Aorta (tissue), 5 donors: Measurements from ENCODE around the gene ESPL1. TPM values are rescaled to one million over a fixed set of nuclear protein-coding genes. Genes with fewer than 3 reads are reported as not detected.
"Not testable (repeated sequence)": the region's sequence is repeated elsewhere in the genome, so short reads cannot be mapped to it uniquely, and the experiment has no call there.

Source experiments
- ATAC-seq: fragments of 200-7000 bp; cut with Tn5 transposase; one replicate; pipeline ENCODE4 v1.9.1; 2022; ENCODE audit warnings: moderate library complexity; ENCODE audit not compliant: low FRiP score
- DNase-seq, 2 donors: peaks; one replicate each; pipeline ENCODE4 v3.0.0-alpha.2; 2020
- H3K27ac ChIP-seq, 2 donors: one replicate each; pipeline ENCODE4 v1.5.1; 2013; ENCODE audit warnings: low read length in 2 of 2, mild to moderate bottlenecking in 2 of 2, moderate library complexity in 2 of 2, control low read depth in 1 of 2, inconsistent platforms in 1 of 2, low read depth in 1 of 2
- H3K27me3 ChIP-seq, 2 donors: one replicate each; pipeline ENCODE4 v1.6.1; 2013; ENCODE audit warnings: control low read depth in 1 of 2, low read length in 1 of 2, mild to moderate bottlenecking in 1 of 2, moderate library complexity in 1 of 2; ENCODE audit not compliant: insufficient read depth in 2 of 2, control insufficient read depth in 1 of 2
- H3K36me3 ChIP-seq, 2 donors: one replicate each; pipeline ENCODE4 v1.6.1; 2013; ENCODE audit warnings: control low read depth in 1 of 2, low read length in 1 of 2, mild to moderate bottlenecking in 1 of 2; ENCODE audit not compliant: insufficient read depth in 2 of 2, control insufficient read depth in 1 of 2
- H3K4me1 ChIP-seq, 2 donors: one replicate each; pipeline ENCODE4 v1.6.1; 2013; ENCODE audit warnings: low read length in 2 of 2, control low read depth in 1 of 2, mild to moderate bottlenecking in 1 of 2, moderate library complexity in 1 of 2; ENCODE audit not compliant: insufficient read depth in 2 of 2, control insufficient read depth in 1 of 2
- H3K4me3 ChIP-seq, 2 donors: one replicate each; pipeline ENCODE4 v1.5.1; 2013; ENCODE audit warnings: low read length in 2 of 2, control low read depth in 1 of 2, mild to moderate bottlenecking in 1 of 2
- H3K9me3 ChIP-seq: one replicate; pipeline ENCODE4 v1.6.1; 2013; ENCODE audit warnings: mild to moderate bottlenecking, low read length; ENCODE audit not compliant: control insufficient read depth
- WGBS, 2 donors: extraction: QIAGEN DNeasy Blood & Tissue Kit; methylation state at CpG; one replicate each; pipeline ENCODE4 v1.1.7; 2013; 5-methylcytosine and 5-hydroxymethylcytosine counted together
- intact Hi-C, 2 donors: fragments of 100-400 bp; cut with DNase I; formaldehyde crosslinking; loops; one replicate each; pipeline versions ENCODE4 v1.14.2 to v1.15.0; 2022
- polyA plus RNA-seq, 2 donors: library from polyadenylated mRNA; stranded (reverse); fragments of 200-250 nt; gene quantifications; one replicate each; pipeline ENCODE4 v1.2.3, GENCODE V29; 2013
- total RNA-seq, 2 donors: library from RNA; stranded (reverse); fragmentation: NEBNext Ultra II Directional; extraction: Animal tissue kit (Norgen Biotek cat#: 25700); gene quantifications; one replicate each; pipeline ENCODE4 v1.2.1, GENCODE V29; 2021
- donor health status: healthy with polysubstance abuse.
- donor health status: Bipolar disorder and iron deficiency.
- donor health status: DM: no; HTN: no; CAD: no.
- donor health status: DM: no; HTN: no; CAD: no.
- donor health status: DM: yes; HTN: yes; CAD: no.

The ESPL1 gene
- total and polyA plus RNA-seq, 4 donors: 0.38 to 2.8 (median 1.5) TPM

DNA sequence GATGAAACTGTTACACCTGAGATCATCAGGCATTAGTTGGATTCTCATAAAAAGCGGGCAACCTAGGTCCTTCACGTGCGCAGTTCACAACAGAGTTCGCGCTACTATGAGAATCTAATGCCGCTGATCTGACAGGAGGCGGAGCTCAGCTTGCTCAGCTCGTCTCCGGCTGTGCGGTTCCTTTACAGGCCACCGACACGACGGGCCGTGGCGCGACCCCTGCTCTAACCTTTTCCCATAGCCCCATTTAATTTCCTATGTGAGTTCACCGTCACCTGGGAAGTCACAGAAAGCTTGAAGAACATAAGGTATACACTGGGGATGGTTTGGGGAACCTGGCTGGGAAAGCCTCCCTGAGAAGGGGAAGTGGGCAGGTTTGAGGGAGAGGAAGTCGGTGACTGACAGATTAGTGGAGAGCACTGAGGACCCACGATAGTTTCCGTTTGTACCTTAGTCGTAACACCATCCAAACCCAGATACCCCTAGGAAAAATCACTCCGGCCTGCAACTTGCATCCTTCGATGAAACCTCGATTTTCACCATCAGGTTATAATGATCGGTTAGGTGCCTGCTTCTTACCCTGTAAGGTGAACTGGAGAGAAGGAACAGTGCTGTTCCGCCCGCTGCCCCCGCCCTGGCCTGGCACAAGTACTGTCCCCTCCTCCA is 56.1 kb downstream of the ESPL1 start:
- Histone ChIP-seq H3K4me1 (peaks cover 0 to 4% of the 10 kb centered on the region in 2 donors), H3K9me3 (no peaks in the 10 kb centered on the region), H3K27ac (peak overlapping the region; percentile 71 to 76), H3K4me3 (peak overlapping the region in 1 of 2 donors; percentile 16), H3K27me3 (no peaks in the 10 kb centered on the region), H3K36me3 (no peaks in the 10 kb centered on the region)
- intact Hi-C loops: loop anchor here (10.0 kb wide), 1 partner anchor 181 kb away; the partner anchor contains the start of genes NPFF (in 2 of the 2) and TARBP2 (in 2 of the 2)
- DNase-seq: peak in 1 of 2 donors; percentile 62
- 12 to 13% methylated on average over 28 of the region's 28 CpGs for WGBS, 2 donors
- ATAC-seq: no peak

- peaks cover 0 to 4% of the 10 kb centered on the region in 2 donors for H3K4me1 ChIP-seq
- intact Hi-C loops: loop anchor here (10.0 kb wide), 1 partner anchor 180 kb away; the partner anchor contains the start of genes NPFF (in 2 of the 2) and TARBP2 (in 2 of the 2)
- ATAC-seq (peak; percentile 91), DNase-seq (peak; percentile 96 to 98)
- H3K27me3 ChIP-seq: no peaks in the 10 kb centered on the region
- WGBS, 2 donors: 0% methylated on average over 65 to 69 of the region's 69 CpGs
- H3K9me3 ChIP-seq: no peaks in the 10 kb centered on the region
- no peaks in the 10 kb centered on the region for H3K36me3 ChIP-seq
- H3K27ac ChIP-seq: peak overlapping the region; percentile 17 to 76
- peak overlapping the region; percentile 51 to 73 for H3K4me3 ChIP-seq
Observed at GRCh38 chr12:53324779-53325510, 56.8 kb downstream of the ESPL1 start.

GRCh38 chr12:53325511-53326061 is 57.5 kb downstream of the ESPL1 start:
- H3K36me3 ChIP-seq: no peaks in the 10 kb centered on the region
- H3K27ac ChIP-seq: no peak overlapping the region
- ATAC-seq (peak; percentile 11), DNase-seq (peak; percentile 76 to 84)
- H3K4me1 ChIP-seq: peaks cover 0 to 4% of the 10 kb centered on the region in 2 donors
- intact Hi-C loops: loop anchor here (10.0 kb wide), 1 partner anchor 179 kb away; the partner anchor contains the start of genes NPFF (in 2 of the 2) and TARBP2 (in 2 of the 2)
- H3K4me3 ChIP-seq: peak overlapping the region; percentile 51 to 73
- H3K9me3 ChIP-seq: no peaks in the 10 kb centered on the region
- no peaks in the 10 kb centered on the region for H3K27me3 ChIP-seq
- WGBS, 2 donors: 0% methylated on average over 29 to 50 of the region's 50 CpGs

GRCh38 chr12:53326460-53327185 is 58.5 kb downstream of the ESPL1 start:
- Histone ChIP-seq H3K4me1 (peaks cover 0 to 4% of the 10 kb centered on the region in 2 donors), H3K9me3 (no peaks in the 10 kb centered on the region), H3K27me3 (no peaks in the 10 kb centered on the region), H3K4me3 (no peak overlapping the region), H3K36me3 (no peaks in the 10 kb centered on the region), H3K27ac (no peak overlapping the region)
- intact Hi-C loops: loop anchor here (1.0 to 10.0 kb wide), 2 partner anchors 19 to 178 kb away; partner anchors contain the start of genes NPFF (in 2 of the 2) and TARBP2 (in 2 of the 2)
- ATAC-seq (no peak), DNase-seq (no peak)
- WGBS, 2 donors: 89 to 94% methylated on average over 8 of the region's 8 CpGs

DNA sequence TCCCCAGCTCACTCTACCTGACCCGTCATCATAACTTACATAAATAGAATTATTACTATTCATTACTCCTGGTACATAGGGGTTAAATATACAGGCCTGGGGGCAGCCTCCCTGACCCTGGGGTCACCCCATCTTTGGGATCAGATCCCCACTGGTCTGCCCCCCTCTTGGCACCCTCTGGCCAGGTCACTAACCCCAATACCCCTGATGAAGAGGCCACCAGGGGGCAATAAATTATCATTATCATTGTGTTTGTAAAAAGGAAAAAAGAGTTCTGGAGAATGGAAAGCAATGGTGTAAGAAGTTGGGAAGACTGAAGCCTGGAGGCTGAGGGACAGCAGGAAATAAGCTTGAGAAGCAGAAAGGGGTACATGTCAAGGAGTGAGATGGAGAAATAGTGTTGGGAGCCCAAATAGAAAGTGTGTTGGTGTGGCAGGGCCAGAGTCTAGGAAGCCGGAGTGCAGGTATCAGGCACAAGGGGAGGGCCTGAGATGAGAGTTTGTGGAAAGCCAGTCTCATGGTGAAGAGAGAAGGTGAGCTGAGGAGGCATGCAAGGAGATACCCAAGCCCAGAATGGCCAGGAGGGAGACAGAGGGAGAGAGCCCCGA is 59.4 kb downstream of the ESPL1 start:
- DNase-seq (no peak), ATAC-seq (no peak)
- Histone ChIP-seq H3K36me3 (no peaks in the 10 kb centered on the region), H3K4me3 (no peak overlapping the region), H3K27ac (no peak overlapping the region), H3K27me3 (no peaks in the 10 kb centered on the region), H3K4me1 (no peaks in the 10 kb centered on the region), H3K9me3 (no peaks in the 10 kb centered on the region)
- intact Hi-C loops: loop anchor here (1.0 to 10.0 kb wide), 2 partner anchors 18 to 177 kb away; partner anchors contain the start of genes NPFF (in 2 of the 2) and TARBP2 (in 2 of the 2)
- 80 to 85% methylated on average over 3 of the region's 3 CpGs for WGBS, 2 donors

GRCh38 chr12:53328043-53328435 is 59.9 kb downstream of the ESPL1 start:
- intact Hi-C loops: loop anchor here (10.0 kb wide), 1 partner anchor 177 kb away; the partner anchor contains the start of genes NPFF (in 2 of the 2) and TARBP2 (in 2 of the 2)
- Histone ChIP-seq H3K27me3 (no peaks in the 10 kb centered on the region), H3K27ac (no peak overlapping the region), H3K4me3 (no peak overlapping the region), H3K9me3 (no peaks in the 10 kb centered on the region), H3K4me1 (no peaks in the 10 kb centered on the region), H3K36me3 (no peaks in the 10 kb centered on the region)
- WGBS, 2 donors: 51 to 53% methylated on average over 16 of the region's 16 CpGs
- DNase-seq (no peak), ATAC-seq (no peak)

- Histone ChIP-seq H3K9me3 (no peaks in the 10 kb centered on the region), H3K4me3 (no peak overlapping the region), H3K27ac (no peak overlapping the region), H3K36me3 (no peaks in the 10 kb centered on the region), H3K27me3 (no peaks in the 10 kb centered on the region), H3K4me1 (no peaks in the 10 kb centered on the region)
- WGBS, 2 donors: 78 to 84% methylated on average over 5 of the region's 5 CpGs
- DNase-seq (no peak), ATAC-seq (no peak)
- intact Hi-C loops: no loop called here
Observed at GRCh38 chr12:53330671-53331070, 62.6 kb downstream of the ESPL1 start.

- intact Hi-C loops, H3K27me3 ChIP-seq, DNase-seq, H3K4me1 ChIP-seq, ATAC-seq, H3K4me3 ChIP-seq, H3K9me3 ChIP-seq, H3K36me3 ChIP-seq, H3K27ac ChIP-seq: not testable (repeated sequence)
Observed at GRCh38 chr12:53332339-53332738, 64.2 kb downstream of the ESPL1 start.
